Mesenchymal stem cell (in vitro differentiated cells and primary cell): ENCODE measurements around the gene SRC.

Source experiments
- DNase-seq: peaks from one replicate; pipeline ENCODE4 v3.0.0-alpha.2; 2013
- H2AFZ ChIP-seq: one replicate; pipeline ENCODE4 v1.6.1; 2013; ENCODE audit warnings: low read depth, mild to moderate bottlenecking, control low read depth, inconsistent platforms, low read length, moderate library complexity
- H2AK5ac ChIP-seq: 2 replicates; pipeline ENCODE4 v1.6.1; 2013; ENCODE audit warnings: low read length, moderate library complexity, mild to moderate bottlenecking, inconsistent platforms; ENCODE audit not compliant: severe bottlenecking
- H2BK120ac ChIP-seq: one replicate; pipeline ENCODE4 v1.6.1; 2013; ENCODE audit warnings: low read depth, mild to moderate bottlenecking, inconsistent platforms, low read length, moderate library complexity
- H2BK12ac ChIP-seq, 2 experiments: one replicate each; pipeline ENCODE4 v1.6.1; 2013; ENCODE audit warnings: inconsistent platforms in 2 of 2, low read length in 2 of 2, mild to moderate bottlenecking in 2 of 2, moderate library complexity in 2 of 2, control low read depth in 1 of 2
- H2BK15ac ChIP-seq: one replicate; pipeline ENCODE4 v1.6.1; 2013; ENCODE audit warnings: mild to moderate bottlenecking, low read depth, inconsistent platforms; ENCODE audit not compliant: poor library complexity, severe bottlenecking
- H2BK5ac ChIP-seq: 2 replicates; pipeline ENCODE4 v1.6.1; 2013; ENCODE audit warnings: low read depth, mild to moderate bottlenecking, low read length, control low read depth, inconsistent platforms; ENCODE audit not compliant: poor library complexity, severe bottlenecking
- H3K14ac ChIP-seq, 2 experiments: one replicate each; pipeline ENCODE4 v1.6.1; 2013; ENCODE audit warnings: inconsistent platforms in 2 of 2, low read length in 2 of 2, control low read depth in 1 of 2, mild to moderate bottlenecking in 1 of 2, moderate library complexity in 1 of 2
- H3K18ac ChIP-seq, 2 experiments: one replicate each; pipeline ENCODE4 v1.6.1; 2013; ENCODE audit warnings: inconsistent platforms in 2 of 2, low read length in 2 of 2, control low read depth in 1 of 2, low read depth in 1 of 2, mild to moderate bottlenecking in 1 of 2
- H3K23ac ChIP-seq, 2 experiments: one replicate each; pipeline ENCODE4 v1.6.1; 2013; ENCODE audit warnings: inconsistent platforms in 2 of 2, low read length in 2 of 2, mild to moderate bottlenecking in 2 of 2, moderate library complexity in 2 of 2, control low read depth in 1 of 2
- H3K27ac ChIP-seq: 2 replicates; pipeline ENCODE4 v1.5.1; 2013; ENCODE audit warnings: mild to moderate bottlenecking, moderate library complexity, low read length, control low read depth, inconsistent platforms; ENCODE audit not compliant: poor library complexity, severe bottlenecking
- H3K27me3 ChIP-seq, 2 experiments: 2 replicates each; pipeline versions ENCODE4 v1.6.1 to v1.7.0; 2013; ENCODE audit warnings: low read length in 2 of 2, mild to moderate bottlenecking in 2 of 2, moderate library complexity in 2 of 2, control low read depth in 1 of 2, inconsistent platforms in 1 of 2; ENCODE audit not compliant: control insufficient read depth in 1 of 2, insufficient read depth in 1 of 2
- H3K36me3 ChIP-seq, 2 experiments: 2 replicates each; pipeline versions ENCODE4 v1.6.1 to v1.7.0; 2013; ENCODE audit warnings: low read length in 2 of 2, control low read depth in 1 of 2, inconsistent platforms in 1 of 2, low read depth in 1 of 2, mild to moderate bottlenecking in 1 of 2; ENCODE audit not compliant: insufficient read depth in 2 of 2, control insufficient read depth in 1 of 2
- H3K4ac ChIP-seq, 2 experiments: one replicate each; pipeline ENCODE4 v1.6.1; 2013; ENCODE audit warnings: inconsistent platforms in 2 of 2, low read length in 2 of 2, mild to moderate bottlenecking in 2 of 2, moderate library complexity in 2 of 2, control low read depth in 1 of 2, low read depth in 1 of 2
- H3K4me1 ChIP-seq: 2 replicates; pipeline ENCODE4 v1.6.1; 2013; ENCODE audit warnings: low read depth, low read length, control low read depth; ENCODE audit not compliant: control insufficient read depth, insufficient read depth
- H3K4me2 ChIP-seq: 2 replicates; pipeline ENCODE4 v1.6.1; 2013; ENCODE audit warnings: low read length, mild to moderate bottlenecking, inconsistent platforms; ENCODE audit not compliant: poor library complexity, severe bottlenecking
- H3K4me3 ChIP-seq, 2 experiments: 2 replicates each; pipeline versions ENCODE4 v1.5.1 to v1.7.0; 2013; ENCODE audit warnings: low read length in 2 of 2, mild to moderate bottlenecking in 2 of 2, control low read depth in 1 of 2, low read depth in 1 of 2; ENCODE audit not compliant: insufficient read depth in 1 of 2
- H3K79me1 ChIP-seq: replicated peaks from 2 replicates; pipeline ENCODE4 v1.6.1; 2013; ENCODE audit warnings: mild to moderate bottlenecking, control low read depth, low read length, inconsistent platforms; ENCODE audit not compliant: poor library complexity, severe bottlenecking
- H3K9ac ChIP-seq: 2 replicates; pipeline ENCODE4 v1.7.0; 2013; ENCODE audit warnings: mild to moderate bottlenecking, low read length, moderate library complexity
- H3K9me3 ChIP-seq: 2 replicates; pipeline ENCODE4 v1.7.0; 2013; ENCODE audit warnings: mild to moderate bottlenecking, low read length; ENCODE audit not compliant: control insufficient read depth
- H4K8ac ChIP-seq: one replicate; pipeline ENCODE4 v1.6.1; 2013; ENCODE audit warnings: inconsistent platforms, mild to moderate bottlenecking, low read length, moderate library complexity
- H4K91ac ChIP-seq: one replicate; pipeline ENCODE4 v1.6.1; 2013; ENCODE audit warnings: mild to moderate bottlenecking, low read length, inconsistent platforms
- WGBS: methylation state at CpG from one replicate; pipeline ENCODE4 v1.1.7; 2013; ENCODE audit warnings: mixed read lengths; 5-methylcytosine and 5-hydroxymethylcytosine counted together

SRC gene

DNA sequence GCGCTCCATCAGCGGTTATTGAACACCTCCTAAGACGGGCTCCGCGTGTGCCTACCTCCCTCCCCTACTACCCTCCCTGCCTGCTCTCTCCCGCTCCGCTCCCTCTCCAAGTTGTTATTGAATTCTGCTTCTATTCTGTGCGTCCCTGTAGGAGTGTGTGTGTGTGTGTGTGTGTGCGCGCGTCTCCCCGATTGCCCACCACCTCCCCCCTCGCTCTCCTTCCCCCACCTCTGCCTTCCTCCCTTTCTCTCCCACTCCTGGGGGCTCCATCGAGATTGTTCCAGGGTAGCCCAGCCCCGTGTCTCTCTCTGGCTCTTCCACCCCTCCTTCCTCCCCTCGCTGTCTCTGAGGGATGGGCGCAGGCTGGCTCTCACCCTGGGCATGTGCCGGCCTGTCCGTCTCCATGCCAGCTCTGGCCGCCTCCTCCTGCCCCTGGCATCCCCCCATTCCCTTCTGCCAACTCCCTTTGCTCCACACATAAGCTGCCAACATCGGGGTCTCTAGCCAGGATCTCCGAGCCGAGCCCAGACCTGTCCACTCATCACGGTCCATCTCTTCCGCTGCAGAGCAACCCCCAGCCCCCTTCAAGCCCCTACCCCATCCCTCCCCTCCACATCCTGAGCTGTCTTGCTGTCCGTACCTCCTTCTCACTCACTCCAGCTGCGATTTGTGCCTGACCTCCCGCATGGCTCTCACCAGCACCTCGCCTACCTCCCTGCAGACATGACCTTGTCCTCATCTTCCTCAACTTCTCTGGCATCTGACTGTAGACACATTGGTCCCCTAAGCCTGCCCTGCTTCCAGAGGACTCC lies 68.5 kb downstream of the SRC start:
- no peak overlapping the region for H2AFZ ChIP-seq
- H3K4me2 ChIP-seq: no peak overlapping the region
- H3K23ac ChIP-seq: no peak overlapping the region
- H3K9ac ChIP-seq: no peak overlapping the region
- no peak overlapping the region for H2BK5ac ChIP-seq
- 53% methylated on average over 22 of the region's 29 CpGs for WGBS
- DNase-seq: no peak
- H3K4me1 ChIP-seq: peaks cover 6% of the 10 kb centered on the region
- H3K9me3 ChIP-seq: no peaks in the 10 kb centered on the region
- H4K8ac ChIP-seq: no peak overlapping the region
- no peak overlapping the region for H2BK12ac ChIP-seq
- no peak overlapping the region for H3K27ac ChIP-seq
- no peak overlapping the region for H2AK5ac ChIP-seq
- no peak overlapping the region for H2BK120ac ChIP-seq
- peaks cover 85 to 96% of the 10 kb centered on the region in 2 experiments for H3K27me3 ChIP-seq
- no peaks in the 10 kb centered on the region for H3K79me1 ChIP-seq
- H3K18ac ChIP-seq: no peak overlapping the region
- no peaks in the 10 kb centered on the region for H3K36me3 ChIP-seq
- H3K14ac ChIP-seq: no peak overlapping the region
- no peak overlapping the region for H3K4ac ChIP-seq
- H3K4me3 ChIP-seq: no peak overlapping the region
- no peak overlapping the region for H4K91ac ChIP-seq
- no peak overlapping the region for H2BK15ac ChIP-seq

DNA sequence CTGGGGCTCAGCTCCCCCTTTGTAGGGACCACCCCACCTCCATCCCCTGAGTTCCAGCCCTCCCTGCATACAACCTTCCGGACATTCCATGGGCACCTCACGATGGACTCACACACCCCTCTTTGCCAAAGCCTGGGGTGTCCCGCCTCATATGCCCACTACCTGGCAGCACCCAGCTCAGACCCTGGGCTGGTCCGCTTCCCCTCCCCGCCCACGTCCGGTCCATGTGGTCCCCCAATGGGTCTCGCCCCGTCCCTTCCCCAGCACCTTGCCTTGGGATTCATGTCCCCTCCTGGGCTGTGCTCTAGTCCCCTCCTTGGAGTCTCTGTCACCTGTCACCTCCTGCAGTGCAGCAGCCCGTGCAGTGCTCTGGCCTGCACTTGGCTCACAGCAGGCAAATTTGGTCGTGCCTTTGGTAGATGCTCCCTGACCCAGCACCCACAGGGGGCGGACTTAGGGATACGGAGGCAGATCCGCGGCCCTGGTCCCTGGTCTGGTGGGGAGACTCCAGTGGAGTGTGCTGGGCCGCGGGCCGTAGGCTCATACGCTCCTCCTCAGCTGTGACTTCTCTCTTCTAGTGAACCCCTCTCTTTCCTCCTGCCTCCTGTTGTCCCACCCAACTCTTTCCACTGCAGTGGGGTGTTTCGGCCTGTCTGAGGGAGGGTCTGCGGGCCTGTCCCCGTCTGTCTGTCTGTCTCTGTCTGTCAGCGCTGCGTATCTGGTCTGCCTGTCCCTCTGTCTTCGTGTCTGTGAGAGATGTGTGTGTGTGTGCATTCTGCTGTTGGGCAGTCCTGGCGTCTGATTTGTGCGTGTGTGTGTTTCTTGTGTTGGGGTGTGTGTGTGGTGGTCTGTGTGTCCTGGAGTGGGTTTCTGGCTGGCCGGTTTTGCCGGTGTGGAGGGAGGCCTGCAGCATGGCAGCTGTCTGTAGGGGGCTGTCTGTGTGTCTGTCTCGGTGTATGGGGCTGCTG lies 69.5 kb downstream of the SRC start:
- Histone ChIP-seq H2BK15ac (no peak overlapping the region), H4K91ac (no peak overlapping the region), H3K4me1 (peaks cover 6% of the 10 kb centered on the region), H3K14ac (no peak overlapping the region), H3K9ac (no peak overlapping the region), H2BK5ac (no peak overlapping the region), H3K36me3 (no peaks in the 10 kb centered on the region), H3K18ac (no peak overlapping the region), H3K4me2 (no peak overlapping the region), H2AFZ (no peak overlapping the region), H4K8ac (no peak overlapping the region), H2AK5ac (no peak overlapping the region), H3K79me1 (no peaks in the 10 kb centered on the region), H3K9me3 (no peaks in the 10 kb centered on the region), H3K4me3 (no peak overlapping the region), H3K23ac (no peak overlapping the region), H3K27ac (no peak overlapping the region), H3K27me3 (peaks cover 85 to 96% of the 10 kb centered on the region in 2 experiments), H2BK120ac (no peak overlapping the region), H3K4ac (no peak overlapping the region), H2BK12ac (no peak overlapping the region)
- no peak for DNase-seq
- 82% methylated on average over 29 of the region's 30 CpGs for WGBS

DNA sequence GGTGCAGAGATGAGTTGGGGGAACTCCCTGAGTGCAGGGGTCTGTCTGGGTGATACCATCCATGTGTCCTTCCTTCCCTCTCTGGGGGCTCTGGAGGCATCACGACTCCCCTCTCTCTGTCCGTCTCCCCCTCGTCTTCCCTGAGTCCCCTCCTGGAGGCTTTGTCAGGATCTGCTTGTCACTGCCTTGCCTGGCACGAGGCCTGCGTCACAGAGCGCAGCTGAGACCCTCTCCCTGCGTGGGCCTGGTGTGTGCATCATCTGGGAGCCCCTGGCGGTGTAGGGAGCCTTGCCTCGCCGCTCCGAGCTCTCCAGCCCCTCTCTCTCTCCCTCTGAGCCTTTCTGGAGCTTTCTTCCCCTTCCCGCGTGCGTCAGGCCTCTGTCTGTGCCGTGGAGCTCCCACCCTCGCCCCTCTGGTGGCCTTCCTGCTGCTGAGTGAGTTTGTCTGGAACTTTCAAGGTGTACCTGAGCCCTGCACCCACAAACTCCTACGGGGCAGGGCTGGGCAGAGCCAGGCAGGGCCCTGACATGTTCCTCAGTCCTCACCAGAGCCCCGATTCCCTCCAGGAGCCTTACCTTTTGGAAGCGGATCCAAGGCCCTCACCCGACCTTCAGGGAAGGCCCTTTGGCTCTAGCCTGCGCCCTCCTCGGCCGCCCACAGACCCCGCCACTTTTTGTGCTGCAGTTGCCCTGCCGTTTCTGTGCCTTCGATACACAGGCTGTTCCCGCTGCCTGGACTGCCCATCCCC lies 70.3 kb downstream of the SRC start:
- H3K27ac ChIP-seq: no peak overlapping the region
- 85% methylated on average over 27 of the region's 27 CpGs for WGBS
- H3K36me3 ChIP-seq: no peaks in the 10 kb centered on the region
- peak overlapping the region in 1 of 2 experiments; percentile 62 for H3K23ac ChIP-seq
- DNase-seq: no peak
- H4K8ac ChIP-seq: no peak overlapping the region
- peaks cover 6% of the 10 kb centered on the region for H3K4me1 ChIP-seq
- no peak overlapping the region for H2BK5ac ChIP-seq
- H2BK12ac ChIP-seq: no peak overlapping the region
- H2BK120ac ChIP-seq: no peak overlapping the region
- no peak overlapping the region for H2AFZ ChIP-seq
- no peaks in the 10 kb centered on the region for H3K79me1 ChIP-seq
- no peak overlapping the region for H2BK15ac ChIP-seq
- H3K9ac ChIP-seq: no peak overlapping the region
- no peak overlapping the region for H4K91ac ChIP-seq
- no peak overlapping the region for H2AK5ac ChIP-seq
- H3K4ac ChIP-seq: no peak overlapping the region
- no peak overlapping the region for H3K14ac ChIP-seq
- no peak overlapping the region for H3K4me3 ChIP-seq
- no peak overlapping the region for H3K18ac ChIP-seq
- H3K27me3 ChIP-seq: peaks cover 85 to 98% of the 10 kb centered on the region in 2 experiments
- no peaks in the 10 kb centered on the region for H3K9me3 ChIP-seq
- H3K4me2 ChIP-seq: no peak overlapping the region
